Cardiac muscle cell (in vitro differentiated cells and primary cell): ENCODE results near the gene DOCK3. TPM values are rescaled to one million over a fixed set of nuclear protein-coding genes. Genes with fewer than 3 reads are reported as not detected.

Source experiments
- DNase-seq, 2 donors: peaks; one replicate each; pipeline versions ENCODE4 v3.0.0 to v3.0.0-alpha.2; 2010 to 2017; ENCODE audit warnings: low read depth in 1 of 2, low spot score in 1 of 2
- H3K27ac ChIP-seq: fragments of 200-600 bp; sonication (generic); 2 replicates; pipeline ENCODE4 v1.5.1; 2016
- H3K27me3 ChIP-seq: fragments of 200-600 bp; sonication (generic); 2 replicates; pipeline ENCODE4 v1.6.0; 2016; ENCODE audit warnings: control low read depth
- H3K36me3 ChIP-seq: fragments of 200-600 bp; sonication (generic); 2 replicates; pipeline ENCODE4 v1.5.1; 2016; ENCODE audit warnings: control low read depth
- H3K4me1 ChIP-seq: fragments of 200-600 bp; sonication (generic); 2 replicates; pipeline ENCODE4 v1.8.1; 2017; ENCODE audit warnings: low read depth, mild to moderate bottlenecking, mixed run types
- H3K4me3 ChIP-seq: fragments of 200-600 bp; sonication (generic); 2 replicates; pipeline ENCODE4 v1.5.1; 2016; ENCODE audit warnings: mild to moderate bottlenecking
- H3K9me3 ChIP-seq: fragments of 200-600 bp; sonication (generic); 2 replicates; pipeline ENCODE4 v1.5.1; 2017; ENCODE audit warnings: low read depth, mild to moderate bottlenecking, control low read depth
- polyA plus RNA-seq: library from polyadenylated mRNA; unstranded; fragments of >200 nt; fragmentation: Nextera tagmentation; extraction: Ambion mirVana; gene quantifications from 2 replicates; pipeline ENCODE4 v1.2.1, GENCODE V29; 2016
- total RNA-seq: library from RNA; depleted of rRNA; stranded (reverse); fragments of >200 nt; gene quantifications from 2 replicates; pipeline ENCODE4 v1.2.3, GENCODE V29; 2016
- TF ChIP-seq, protein P1 (sequence below): IDR thresholded peaks from 2 replicates; pipeline ENCODE4 v1.5.1; 2012; ENCODE audit warnings: low read depth, mild to moderate bottlenecking, low read length

Gene DOCK3
- total and polyA plus RNA-seq, 2 experiments from 2014 or later = 0.56 to 1.3 TPM

DNA sequence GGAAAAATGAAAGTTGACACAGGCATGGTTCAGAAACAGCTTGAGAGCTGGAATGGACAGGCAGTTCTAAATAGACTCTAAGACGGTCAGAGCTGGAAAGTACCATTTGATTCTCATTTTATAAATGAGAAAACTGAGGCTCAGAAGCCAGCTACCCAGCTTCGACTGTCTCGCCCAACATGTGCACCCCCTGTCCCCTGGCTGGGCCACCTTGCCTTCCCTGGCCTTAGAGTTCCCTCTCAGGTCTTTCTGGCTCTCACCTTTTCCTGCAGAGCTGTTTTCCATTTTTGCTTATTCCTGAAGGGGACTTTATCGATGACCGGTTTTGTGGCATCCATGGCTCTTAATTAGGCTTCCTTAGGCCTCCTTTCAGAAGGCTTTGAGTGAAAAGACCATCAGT lies 17.3 kb upstream of the DOCK3 start:
- no peak for DNase-seq
- Histone ChIP-seq H3K36me3 (no peaks in the 10 kb centered on the region), H3K9me3 (no peaks in the 10 kb centered on the region), H3K4me3 (no peak overlapping the region), H3K27ac (no peak overlapping the region), H3K27me3 (no peaks in the 10 kb centered on the region), H3K4me1 (peaks cover under 1% of the 10 kb centered on the region)
- TF ChIP-seq, protein P1, sequence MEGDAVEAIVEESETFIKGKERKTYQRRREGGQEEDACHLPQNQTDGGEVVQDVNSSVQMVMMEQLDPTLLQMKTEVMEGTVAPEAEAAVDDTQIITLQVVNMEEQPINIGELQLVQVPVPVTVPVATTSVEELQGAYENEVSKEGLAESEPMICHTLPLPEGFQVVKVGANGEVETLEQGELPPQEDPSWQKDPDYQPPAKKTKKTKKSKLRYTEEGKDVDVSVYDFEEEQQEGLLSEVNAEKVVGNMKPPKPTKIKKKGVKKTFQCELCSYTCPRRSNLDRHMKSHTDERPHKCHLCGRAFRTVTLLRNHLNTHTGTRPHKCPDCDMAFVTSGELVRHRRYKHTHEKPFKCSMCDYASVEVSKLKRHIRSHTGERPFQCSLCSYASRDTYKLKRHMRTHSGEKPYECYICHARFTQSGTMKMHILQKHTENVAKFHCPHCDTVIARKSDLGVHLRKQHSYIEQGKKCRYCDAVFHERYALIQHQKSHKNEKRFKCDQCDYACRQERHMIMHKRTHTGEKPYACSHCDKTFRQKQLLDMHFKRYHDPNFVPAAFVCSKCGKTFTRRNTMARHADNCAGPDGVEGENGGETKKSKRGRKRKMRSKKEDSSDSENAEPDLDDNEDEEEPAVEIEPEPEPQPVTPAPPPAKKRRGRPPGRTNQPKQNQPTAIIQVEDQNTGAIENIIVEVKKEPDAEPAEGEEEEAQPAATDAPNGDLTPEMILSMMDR = no peak

DNA sequence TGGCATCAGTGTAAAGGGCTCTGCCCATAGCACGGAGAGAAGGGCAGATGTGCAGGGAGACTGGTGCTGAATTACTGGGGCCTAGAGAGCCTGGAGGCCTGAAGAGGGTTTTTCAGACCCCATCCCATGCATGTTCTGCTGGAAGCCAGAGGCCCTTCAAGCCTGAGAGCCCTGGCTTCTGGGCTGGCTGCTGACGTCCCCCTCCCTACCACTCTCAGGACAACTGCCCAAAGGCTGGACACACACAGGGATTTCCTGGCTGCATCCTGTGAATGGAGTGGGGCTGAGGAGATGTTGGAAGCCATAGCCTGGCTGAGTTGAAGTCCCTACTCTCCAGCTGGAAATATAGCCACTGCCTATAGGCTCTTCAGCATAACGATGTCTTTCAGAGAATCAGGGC lies 16.9 kb upstream of the DOCK3 start:
- Histone ChIP-seq H3K36me3 (no peaks in the 10 kb centered on the region), H3K27ac (no peak overlapping the region), H3K4me1 (no peaks in the 10 kb centered on the region), H3K4me3 (no peak overlapping the region), H3K27me3 (no peaks in the 10 kb centered on the region), H3K9me3 (no peaks in the 10 kb centered on the region)
- TF ChIP-seq, protein P1 = no peak
- DNase-seq = no peak

DNA sequence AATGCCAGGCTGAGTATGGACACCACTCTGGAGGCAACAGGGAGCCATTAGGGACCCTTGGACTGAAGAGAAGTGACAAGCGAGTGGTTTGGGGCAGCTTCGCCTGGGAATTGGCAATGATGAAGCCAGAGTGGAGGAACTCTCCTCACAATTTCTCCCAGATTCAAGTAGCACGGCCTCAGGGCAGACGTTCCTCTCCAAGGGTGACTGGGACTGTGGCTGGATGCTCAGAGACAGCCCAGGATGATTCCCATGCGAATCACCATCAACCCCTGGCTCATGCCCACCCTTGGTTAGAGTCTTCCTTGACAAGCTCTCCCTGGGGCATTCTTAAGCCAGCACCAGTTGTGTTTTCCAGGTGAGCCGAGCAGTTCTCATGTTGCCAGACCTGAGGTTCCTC lies 16.3 kb upstream of the DOCK3 start:
- TF ChIP-seq, protein P1 = no peak
- no peaks in the 10 kb centered on the region for H3K4me1 ChIP-seq
- no peak overlapping the region for H3K4me3 ChIP-seq
- no peaks in the 10 kb centered on the region for H3K36me3 ChIP-seq
- no peaks in the 10 kb centered on the region for H3K9me3 ChIP-seq
- DNase-seq = no peak
- no peaks in the 10 kb centered on the region for H3K27me3 ChIP-seq
- H3K27ac ChIP-seq = no peak overlapping the region

DNA sequence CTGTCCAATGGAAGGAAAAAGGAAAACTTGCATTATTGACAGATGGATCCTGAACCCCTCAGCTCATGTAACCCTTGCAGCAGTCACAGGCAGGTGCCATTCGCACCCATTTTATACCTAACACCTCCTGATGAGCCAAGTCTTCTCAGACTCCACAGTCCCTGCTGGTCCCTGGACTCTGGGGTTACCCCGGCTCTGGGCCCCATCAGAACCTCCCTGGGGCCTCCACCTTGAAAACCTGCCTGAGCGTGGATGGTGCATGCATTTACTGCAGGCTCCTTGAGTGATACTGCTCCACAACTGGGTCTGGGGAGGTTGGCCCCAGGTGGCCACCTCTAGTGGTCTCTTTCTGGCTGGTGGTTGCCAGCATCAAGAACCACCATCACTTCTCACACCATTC lies 15.9 kb upstream of the DOCK3 start:
- H3K27me3 ChIP-seq = no peaks in the 10 kb centered on the region
- TF ChIP-seq, protein P1 = no peak
- H3K36me3 ChIP-seq = no peaks in the 10 kb centered on the region
- no peak overlapping the region for H3K27ac ChIP-seq
- no peak overlapping the region for H3K4me3 ChIP-seq
- no peak for DNase-seq
- H3K9me3 ChIP-seq = no peaks in the 10 kb centered on the region
- no peaks in the 10 kb centered on the region for H3K4me1 ChIP-seq

DNA sequence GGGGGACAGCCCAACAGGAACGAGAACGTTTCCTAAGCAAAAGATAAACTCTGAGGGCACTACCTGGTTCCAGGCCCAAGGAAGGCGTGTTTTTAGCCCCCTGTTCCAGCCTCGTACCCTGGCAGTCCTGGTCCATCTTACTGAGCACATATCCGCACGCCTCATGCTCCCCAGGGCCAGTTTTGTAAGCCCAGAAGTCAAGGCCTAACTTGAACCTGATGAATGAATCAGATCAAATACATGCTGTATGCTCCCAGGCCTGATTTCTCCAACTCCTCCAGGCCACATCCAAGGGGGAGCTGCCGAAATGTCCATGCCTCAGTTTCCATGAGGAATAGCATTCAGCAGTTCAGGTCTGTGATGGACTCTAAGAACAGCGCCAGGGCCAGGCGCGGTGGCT lies 14.3 kb upstream of the DOCK3 start:
- no peaks in the 10 kb centered on the region for H3K9me3 ChIP-seq
- no peaks in the 10 kb centered on the region for H3K27me3 ChIP-seq
- H3K36me3 ChIP-seq = no peaks in the 10 kb centered on the region
- H3K4me1 ChIP-seq = no peaks in the 10 kb centered on the region
- DNase-seq = no peak
- no peak overlapping the region for H3K27ac ChIP-seq
- H3K4me3 ChIP-seq = no peak overlapping the region
- TF ChIP-seq, protein P1 = no peak

DNA sequence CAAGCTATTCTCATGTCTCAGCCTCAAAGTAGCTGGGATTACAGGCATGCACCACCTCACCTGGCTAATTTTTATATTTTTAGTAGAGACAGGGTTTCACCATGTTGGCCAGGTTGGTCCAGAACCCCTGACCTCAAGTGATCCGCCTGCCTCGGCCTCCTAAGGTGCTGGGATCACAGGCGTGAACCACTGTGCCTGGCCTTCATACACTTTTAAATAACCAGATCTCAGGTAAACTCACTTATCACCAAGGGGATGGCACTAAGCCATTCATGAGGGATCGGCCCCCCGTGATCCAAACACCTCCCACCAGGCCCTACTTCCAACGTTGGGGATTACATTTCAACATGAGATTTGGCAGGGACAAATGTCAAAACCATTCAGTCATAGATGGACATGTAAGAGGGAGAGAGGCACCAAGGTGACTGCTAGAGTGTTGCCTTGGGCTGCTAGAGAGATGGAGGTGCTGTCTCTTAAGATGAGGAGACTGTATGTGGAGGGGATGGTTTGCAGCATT lies 13.3 kb upstream of the DOCK3 start:
- Histone ChIP-seq H3K4me3 (no peak overlapping the region), H3K27ac (no peak overlapping the region), H3K27me3 (no peaks in the 10 kb centered on the region), H3K4me1 (no peaks in the 10 kb centered on the region), H3K36me3 (no peaks in the 10 kb centered on the region), H3K9me3 (no peaks in the 10 kb centered on the region)
- TF ChIP-seq, protein P1 = no peak
- DNase-seq = no peak
